C4-2B (cell line): ENCODE measurements around the gene RGPD5.
"Not testable (repeated sequence)": the region's sequence is repeated elsewhere in the genome, so short reads cannot be mapped to it uniquely, and the experiment has no call there.

ENCODE experiments used
- ZFX ChIP-seq: fragments of 450-650 bp; IDR thresholded peaks from 2 replicates; pipeline ENCODE4 v1.6.1; 2017
- TF ChIP-seq, protein P1 (sequence below): fragments of 450-650 bp; conservative IDR thresholded peaks from 2 replicates; pipeline ENCODE4 v1.5.1; 2017; ENCODE audit warnings: mild to moderate bottlenecking

DNA sequence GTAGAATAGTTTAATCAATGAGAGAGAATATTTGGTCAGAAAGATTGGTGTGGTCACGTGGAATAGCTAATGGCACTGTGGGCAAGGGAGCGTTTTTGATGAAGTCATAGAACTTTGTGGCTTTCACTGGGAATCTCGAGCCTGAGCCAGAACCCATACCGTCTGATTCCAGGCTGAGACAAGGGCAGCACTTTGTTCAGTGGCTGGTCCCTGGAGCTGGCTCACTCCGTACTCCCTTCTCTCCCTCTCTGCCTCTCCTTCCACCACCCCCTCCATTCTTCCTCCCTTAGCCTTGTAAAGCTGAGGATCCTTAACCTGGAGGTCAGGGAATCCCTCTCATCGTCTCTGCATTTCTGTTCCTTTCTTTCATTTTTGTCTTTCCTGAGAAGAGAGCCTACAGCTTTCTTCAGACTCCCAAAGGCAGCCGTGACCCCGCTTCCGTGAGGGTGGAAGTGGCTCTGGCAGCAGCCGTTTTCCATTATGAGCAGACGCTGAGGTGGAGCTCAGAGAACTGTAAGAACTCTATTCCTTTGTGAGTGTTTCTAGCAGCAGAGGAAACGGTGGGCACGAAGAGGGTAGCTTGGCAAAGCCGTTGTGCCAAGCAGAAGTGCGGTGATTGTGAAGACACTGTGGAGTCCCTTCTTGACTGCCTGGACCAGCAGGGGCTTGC lies 12.8 kb upstream of the RGPD5 start:
- TF ChIP-seq, protein P1, sequence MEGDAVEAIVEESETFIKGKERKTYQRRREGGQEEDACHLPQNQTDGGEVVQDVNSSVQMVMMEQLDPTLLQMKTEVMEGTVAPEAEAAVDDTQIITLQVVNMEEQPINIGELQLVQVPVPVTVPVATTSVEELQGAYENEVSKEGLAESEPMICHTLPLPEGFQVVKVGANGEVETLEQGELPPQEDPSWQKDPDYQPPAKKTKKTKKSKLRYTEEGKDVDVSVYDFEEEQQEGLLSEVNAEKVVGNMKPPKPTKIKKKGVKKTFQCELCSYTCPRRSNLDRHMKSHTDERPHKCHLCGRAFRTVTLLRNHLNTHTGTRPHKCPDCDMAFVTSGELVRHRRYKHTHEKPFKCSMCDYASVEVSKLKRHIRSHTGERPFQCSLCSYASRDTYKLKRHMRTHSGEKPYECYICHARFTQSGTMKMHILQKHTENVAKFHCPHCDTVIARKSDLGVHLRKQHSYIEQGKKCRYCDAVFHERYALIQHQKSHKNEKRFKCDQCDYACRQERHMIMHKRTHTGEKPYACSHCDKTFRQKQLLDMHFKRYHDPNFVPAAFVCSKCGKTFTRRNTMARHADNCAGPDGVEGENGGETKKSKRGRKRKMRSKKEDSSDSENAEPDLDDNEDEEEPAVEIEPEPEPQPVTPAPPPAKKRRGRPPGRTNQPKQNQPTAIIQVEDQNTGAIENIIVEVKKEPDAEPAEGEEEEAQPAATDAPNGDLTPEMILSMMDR = not testable (repeated sequence)
- TF ChIP-seq ZFX = not testable (repeated sequence)
